GM06990 (cell line): ENCODE measurements around the gene SCAPER.

Source experiments
- DNase-seq: peaks from one replicate; pipeline ENCODE4 v3.0.0-alpha.2; 2011; ENCODE audit not compliant: insufficient read length; ENCODE audit errors: extremely low read depth
- H3K27me3 ChIP-seq: replicated peaks from 2 replicates; pipeline ENCODE4 v1.6.0; 2011; ENCODE audit warnings: low read length; ENCODE audit not compliant: control insufficient read depth, insufficient read depth
- H3K36me3 ChIP-seq: 2 replicates; pipeline ENCODE4 v1.5.1; 2011; ENCODE audit warnings: low read length; ENCODE audit not compliant: control insufficient read depth, insufficient read depth
- H3K4me3 ChIP-seq: replicated peaks from 2 replicates; pipeline ENCODE4 v1.5.1; 2011; ENCODE audit warnings: low read depth, mild to moderate bottlenecking, control low read depth, low read length
- TF ChIP-seq, protein P1 (sequence below): IDR thresholded peaks from 2 replicates; pipeline ENCODE4 v1.5.1; 2011; ENCODE audit warnings: low read length, control low read depth, mild to moderate bottlenecking, inconsistent platforms; ENCODE audit not compliant: insufficient read depth, poor library complexity, severe bottlenecking

The SCAPER gene, protein sequence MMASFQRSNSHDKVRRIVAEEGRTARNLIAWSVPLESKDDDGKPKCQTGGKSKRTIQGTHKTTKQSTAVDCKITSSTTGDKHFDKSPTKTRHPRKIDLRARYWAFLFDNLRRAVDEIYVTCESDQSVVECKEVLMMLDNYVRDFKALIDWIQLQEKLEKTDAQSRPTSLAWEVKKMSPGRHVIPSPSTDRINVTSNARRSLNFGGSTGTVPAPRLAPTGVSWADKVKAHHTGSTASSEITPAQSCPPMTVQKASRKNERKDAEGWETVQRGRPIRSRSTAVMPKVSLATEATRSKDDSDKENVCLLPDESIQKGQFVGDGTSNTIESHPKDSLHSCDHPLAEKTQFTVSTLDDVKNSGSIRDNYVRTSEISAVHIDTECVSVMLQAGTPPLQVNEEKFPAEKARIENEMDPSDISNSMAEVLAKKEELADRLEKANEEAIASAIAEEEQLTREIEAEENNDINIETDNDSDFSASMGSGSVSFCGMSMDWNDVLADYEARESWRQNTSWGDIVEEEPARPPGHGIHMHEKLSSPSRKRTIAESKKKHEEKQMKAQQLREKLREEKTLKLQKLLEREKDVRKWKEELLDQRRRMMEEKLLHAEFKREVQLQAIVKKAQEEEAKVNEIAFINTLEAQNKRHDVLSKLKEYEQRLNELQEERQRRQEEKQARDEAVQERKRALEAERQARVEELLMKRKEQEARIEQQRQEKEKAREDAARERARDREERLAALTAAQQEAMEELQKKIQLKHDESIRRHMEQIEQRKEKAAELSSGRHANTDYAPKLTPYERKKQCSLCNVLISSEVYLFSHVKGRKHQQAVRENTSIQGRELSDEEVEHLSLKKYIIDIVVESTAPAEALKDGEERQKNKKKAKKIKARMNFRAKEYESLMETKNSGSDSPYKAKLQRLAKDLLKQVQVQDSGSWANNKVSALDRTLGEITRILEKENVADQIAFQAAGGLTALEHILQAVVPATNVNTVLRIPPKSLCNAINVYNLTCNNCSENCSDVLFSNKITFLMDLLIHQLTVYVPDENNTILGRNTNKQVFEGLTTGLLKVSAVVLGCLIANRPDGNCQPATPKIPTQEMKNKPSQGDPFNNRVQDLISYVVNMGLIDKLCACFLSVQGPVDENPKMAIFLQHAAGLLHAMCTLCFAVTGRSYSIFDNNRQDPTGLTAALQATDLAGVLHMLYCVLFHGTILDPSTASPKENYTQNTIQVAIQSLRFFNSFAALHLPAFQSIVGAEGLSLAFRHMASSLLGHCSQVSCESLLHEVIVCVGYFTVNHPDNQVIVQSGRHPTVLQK (N-terminal part only)

DNA sequence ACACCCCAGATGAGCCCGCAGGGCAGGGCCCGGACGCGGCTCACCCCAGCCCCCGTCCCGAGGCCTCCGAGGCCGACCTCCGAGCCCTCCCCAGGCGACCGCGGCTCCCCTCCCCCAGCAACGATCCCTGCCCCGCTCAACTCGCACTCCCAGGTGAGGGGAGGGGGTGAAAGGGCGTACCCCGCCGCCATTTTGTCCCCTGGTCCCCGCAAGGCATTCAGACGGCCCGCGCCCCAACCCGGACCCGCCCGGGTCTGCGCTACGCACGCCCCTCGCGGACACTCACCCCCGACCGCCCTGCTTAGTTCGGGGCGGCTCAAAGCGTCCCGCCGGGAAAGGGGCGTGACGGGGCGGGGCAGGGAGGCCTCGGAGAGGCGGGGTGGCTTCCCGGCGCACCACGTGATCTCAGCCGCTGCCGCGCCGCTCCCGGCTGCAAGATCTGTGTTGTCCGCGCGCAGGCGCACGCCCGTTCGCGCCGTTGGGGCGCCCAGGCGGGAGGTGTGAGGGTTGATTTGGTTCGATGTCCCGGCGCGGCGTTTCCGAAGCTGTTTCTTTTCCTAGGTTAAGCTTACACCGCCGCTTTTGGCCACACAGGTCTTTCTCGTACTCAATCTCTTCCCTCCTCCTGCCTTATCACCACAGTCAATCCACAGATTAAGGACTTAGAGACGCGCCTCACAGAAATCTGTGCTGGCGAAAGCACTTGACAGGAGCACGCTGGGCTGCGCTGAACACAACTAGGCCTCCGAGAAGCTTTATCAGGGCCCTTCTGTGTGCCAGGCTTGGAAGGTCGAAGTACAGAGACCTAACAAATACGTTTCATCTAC lies at the start of gene SCAPER:
Gene SCAPER, minus strand, starts transcription at position 328 of the 827 bp plus-strand sequence. CDS start 21,523 bp downstream, outside the sequence.
- TF ChIP-seq, protein P1, sequence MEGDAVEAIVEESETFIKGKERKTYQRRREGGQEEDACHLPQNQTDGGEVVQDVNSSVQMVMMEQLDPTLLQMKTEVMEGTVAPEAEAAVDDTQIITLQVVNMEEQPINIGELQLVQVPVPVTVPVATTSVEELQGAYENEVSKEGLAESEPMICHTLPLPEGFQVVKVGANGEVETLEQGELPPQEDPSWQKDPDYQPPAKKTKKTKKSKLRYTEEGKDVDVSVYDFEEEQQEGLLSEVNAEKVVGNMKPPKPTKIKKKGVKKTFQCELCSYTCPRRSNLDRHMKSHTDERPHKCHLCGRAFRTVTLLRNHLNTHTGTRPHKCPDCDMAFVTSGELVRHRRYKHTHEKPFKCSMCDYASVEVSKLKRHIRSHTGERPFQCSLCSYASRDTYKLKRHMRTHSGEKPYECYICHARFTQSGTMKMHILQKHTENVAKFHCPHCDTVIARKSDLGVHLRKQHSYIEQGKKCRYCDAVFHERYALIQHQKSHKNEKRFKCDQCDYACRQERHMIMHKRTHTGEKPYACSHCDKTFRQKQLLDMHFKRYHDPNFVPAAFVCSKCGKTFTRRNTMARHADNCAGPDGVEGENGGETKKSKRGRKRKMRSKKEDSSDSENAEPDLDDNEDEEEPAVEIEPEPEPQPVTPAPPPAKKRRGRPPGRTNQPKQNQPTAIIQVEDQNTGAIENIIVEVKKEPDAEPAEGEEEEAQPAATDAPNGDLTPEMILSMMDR: no peak
- DNase-seq: peak; percentile 93
- Histone ChIP-seq H3K4me3 (peak within 1 kb of the TSS; percentile 78), H3K27me3 (no peaks in the 10 kb centered on the region), H3K36me3 (no peaks in the 10 kb centered on the region)

DNA sequence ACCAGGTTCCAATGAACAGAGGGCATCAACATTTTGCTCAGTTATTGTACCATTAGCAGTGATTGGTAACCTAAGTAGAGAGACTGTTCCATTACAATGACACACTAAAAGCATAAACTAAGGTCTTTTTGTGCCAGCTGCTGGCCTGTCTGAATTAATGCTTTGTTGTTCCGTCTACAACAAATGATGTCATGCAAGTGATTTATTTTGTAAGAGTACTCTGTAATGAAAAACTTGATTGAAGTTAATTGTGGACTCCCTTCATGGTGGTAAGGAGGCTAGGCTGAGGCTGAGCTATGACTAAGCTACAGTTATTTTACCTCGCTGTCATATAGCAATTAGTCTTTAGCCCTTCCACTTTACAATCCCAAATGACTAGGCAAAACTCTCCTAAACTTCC lies 49.6 kb upstream of the SCAPER start:
- no peak for DNase-seq
- TF ChIP-seq, protein P1: no peak
- Histone ChIP-seq H3K36me3 (peaks cover 2% of the 10 kb centered on the region), H3K27me3 (no peaks in the 10 kb centered on the region), H3K4me3 (no peak overlapping the region)

DNA sequence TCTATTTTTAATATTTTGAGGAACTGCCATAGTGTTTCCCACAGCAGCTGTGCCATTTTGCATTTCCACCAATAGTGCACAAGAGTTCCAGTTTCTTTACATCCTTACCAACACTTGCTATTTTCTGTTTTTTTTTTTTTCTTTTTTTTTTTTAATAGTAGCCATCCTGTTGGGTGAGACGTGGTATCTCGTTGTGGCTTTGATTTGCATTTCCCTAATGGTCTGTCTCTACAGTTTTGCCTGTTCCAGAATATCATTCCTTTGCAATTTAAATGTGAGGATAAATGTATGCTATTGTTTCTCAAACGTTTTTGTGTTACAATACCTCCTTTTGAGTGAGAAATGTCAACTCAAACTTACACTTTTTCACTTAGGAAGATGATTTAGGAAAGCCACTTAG lies 48.8 kb upstream of the SCAPER start:
- no peak overlapping the region for H3K4me3 ChIP-seq
- no peaks in the 10 kb centered on the region for H3K27me3 ChIP-seq
- TF ChIP-seq, protein P1: no peak
- peaks cover 2% of the 10 kb centered on the region for H3K36me3 ChIP-seq
- no peak for DNase-seq

DNA sequence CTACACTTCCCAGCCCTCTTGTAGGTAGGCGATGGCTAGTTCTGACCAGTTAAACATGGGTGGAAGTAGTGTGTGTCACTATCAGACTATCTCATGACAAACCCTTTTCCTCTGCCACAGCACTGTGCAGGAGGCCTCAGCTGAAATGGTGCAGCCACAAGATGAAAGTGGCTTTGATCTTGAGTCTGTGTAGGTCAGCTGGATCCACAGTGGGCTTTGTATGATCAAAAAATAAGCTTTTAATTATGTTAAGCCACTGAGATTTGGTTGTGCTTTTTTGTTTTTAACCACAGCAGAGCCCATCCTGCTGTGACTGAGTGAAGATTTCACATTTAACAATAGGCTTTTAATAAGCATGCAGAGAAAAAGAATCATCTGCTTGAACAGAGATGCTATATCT lies 46.1 kb upstream of the SCAPER start:
- TF ChIP-seq, protein P1: no peak
- Histone ChIP-seq H3K4me3 (no peak overlapping the region), H3K27me3 (no peaks in the 10 kb centered on the region), H3K36me3 (peaks cover 2% of the 10 kb centered on the region)
- no peak for DNase-seq

DNA sequence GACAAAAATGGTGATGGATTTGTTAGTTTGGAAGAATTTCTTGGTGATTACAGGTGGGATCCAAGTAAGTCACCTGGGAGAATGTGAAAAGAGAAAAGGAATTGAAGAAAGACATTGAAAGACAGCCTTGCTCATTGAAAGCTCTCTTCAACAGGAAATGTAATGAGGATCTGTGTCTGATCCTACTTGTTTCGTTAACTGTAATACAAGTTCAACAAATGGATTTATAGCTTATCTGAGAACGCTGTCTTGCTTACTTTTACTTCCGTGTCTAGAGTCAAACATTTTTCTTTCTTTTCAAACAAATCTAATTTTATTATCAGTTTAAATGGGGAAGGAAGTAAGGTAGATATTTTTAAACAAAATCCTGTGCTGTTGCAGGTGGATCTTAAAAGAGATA lies 42.3 kb upstream of the SCAPER start:
- TF ChIP-seq, protein P1: no peak
- DNase-seq: no peak

More for the DNA sequence above, 42.3 kb upstream of the SCAPER start:
- Histone ChIP-seq H3K4me3 (no peak overlapping the region), H3K27me3 (no peaks in the 10 kb centered on the region), H3K36me3 (peaks cover 2% of the 10 kb centered on the region)
